CD4-positive, alpha-beta T cell treated with Interleukin-1 beta for 1 hour (primary cell): Measurements from ENCODE around the gene EXOC4.

Experiments
- DNase-seq, 2 donors: peaks; one replicate each; pipeline ENCODE4 v3.0.0-alpha.2; 2020 to 2022

The EXOC4 gene

DNA sequence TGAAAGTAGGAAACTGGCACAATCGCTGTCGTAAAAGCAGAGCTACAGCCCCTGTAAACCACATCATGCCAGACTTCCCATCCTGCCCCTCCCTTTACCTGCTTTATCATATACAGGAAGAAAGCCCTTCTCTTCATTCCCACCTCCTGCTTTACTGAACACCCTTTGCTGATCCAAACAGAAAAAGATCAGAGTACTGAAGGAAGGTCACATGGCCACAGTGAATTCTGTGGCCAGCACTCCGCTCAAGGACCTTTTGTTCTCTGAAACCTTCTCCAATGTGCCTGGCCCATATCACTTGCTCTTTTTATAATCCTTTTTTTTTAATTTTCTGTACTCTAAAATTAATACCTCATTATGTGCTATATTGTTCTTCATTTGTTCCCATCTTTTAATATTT, 765.4 kb downstream of the EXOC4 start:
- no peak for DNase-seq

DNA sequence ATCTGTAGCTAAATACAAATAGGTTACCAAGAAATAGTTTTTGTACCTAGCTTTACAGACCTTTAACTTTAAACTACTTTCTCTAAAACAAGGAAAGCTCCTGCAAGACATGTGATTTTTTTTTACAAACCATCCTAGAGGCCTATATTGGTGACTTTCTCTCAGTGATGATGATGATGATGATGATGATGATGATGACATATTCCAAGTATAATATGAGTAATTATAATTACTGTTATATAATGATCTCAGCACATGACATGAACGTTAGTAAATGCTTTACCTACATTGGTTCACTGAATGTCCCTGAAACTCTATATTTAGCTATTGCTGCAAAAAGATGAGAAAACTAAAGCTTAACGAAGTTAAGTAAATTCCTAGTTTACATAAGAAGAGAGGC, 766.4 kb downstream of the EXOC4 start:
- DNase-seq, result no peak

DNA sequence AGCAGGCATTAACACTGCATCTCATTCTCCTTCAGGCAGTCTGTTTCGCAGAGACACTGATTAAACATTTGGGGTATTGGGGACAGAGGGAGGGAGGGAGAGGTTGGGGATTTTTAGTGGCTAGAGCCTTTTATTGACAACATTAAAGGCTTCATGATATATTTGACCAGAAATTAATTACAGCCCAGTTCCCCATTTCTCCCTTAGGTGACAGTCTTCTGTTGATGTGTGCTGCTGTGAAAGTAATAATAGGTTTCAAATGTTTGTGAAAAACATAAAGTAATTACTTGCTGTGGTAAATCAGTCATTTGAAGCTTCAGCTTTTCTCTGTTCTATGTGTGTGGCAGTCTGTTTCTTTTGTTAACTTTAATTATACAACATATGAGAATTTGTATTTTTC, 769.0 kb downstream of the EXOC4 start:
- DNase-seq, result no peak

DNA sequence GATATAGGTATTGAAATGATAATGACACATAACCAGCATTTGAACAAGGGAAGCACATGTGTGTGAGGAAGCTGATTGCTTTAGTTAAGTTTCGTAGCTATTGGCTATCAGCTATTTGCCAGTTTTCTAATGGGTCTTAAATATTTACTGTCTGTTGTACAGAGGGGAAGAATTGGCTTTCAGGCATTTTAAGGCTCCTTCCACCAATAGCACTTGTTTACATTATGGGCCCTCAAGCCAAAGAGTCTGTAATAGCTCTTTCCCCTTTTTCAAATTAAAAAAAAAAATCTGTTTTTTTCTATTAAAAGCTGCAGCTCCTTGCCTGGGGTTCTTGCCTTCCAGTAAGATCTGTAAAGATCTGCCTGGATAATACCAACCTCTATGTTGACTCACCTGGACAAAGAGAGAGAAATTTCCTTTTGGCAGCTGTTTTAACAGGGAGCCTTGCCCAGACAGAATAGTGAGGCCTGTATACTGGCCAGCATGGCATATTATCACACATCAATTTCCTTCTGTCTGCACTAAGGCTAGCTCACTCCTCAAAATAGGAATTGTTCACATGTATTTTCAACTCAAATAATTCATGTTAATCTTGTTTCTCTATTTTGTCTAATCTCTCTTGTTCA, 769.5 kb downstream of the EXOC4 start:
- no peak for DNase-seq

DNA sequence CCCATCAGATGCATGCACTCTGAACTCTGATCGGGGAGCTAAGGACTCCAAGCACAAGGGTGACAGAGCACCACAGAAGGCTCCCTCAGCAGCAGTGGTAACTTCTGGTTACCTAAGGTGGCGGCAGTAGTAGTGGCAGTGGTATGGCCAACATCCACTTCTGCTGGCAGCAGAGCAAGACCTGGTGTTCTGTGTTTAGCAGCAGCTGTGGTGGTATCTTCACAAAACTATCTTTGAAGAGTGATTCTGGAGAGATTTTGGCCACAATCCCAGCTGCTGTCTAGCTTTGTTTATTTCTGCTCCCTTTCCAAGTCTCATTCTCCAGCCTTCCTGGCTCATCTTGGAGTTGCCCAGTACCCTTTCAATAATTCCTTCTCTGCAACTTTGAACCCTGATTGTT, 771.9 kb downstream of the EXOC4 start:
- DNase-seq, result no peak

DNA sequence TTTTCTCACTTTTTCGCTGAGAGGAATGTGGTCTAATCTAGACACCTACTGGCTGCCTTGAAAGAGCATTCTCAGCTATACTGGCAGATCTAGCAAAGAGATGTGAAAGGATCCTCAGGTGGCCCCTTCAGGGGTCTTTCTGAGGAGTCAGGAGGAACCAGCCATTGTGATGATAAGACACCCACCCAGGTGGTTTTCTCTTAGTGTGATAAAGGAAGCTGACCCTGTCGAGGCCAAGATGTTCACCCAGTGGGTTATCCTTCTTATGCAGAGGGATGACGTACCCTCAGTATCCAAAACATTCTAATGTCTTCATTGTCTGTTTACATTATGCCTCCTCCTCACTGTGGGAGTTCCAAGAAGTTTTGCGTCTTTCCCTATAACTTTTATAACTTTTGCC, 776.0 kb downstream of the EXOC4 start:
- no peak for DNase-seq

DNA sequence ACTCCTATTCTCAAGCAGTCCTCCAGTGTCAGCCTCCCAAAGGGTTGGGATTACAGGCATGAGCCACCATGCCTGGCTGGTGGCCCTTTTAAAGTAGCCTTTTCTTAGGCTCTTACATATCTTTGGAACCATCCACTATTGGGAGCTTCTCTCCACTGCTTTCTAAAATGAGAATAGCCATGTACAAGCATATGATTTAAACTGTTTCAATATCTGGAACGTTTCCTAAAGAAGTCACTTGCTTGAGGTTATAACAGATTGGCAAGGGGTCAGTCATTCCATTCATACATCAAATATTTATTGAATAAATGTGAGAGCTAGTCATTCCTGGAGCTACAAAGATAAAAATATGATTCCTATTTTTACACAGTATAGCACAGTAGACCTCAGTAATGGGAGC, 776.9 kb downstream of the EXOC4 start:
- DNase-seq, result no peak

DNA sequence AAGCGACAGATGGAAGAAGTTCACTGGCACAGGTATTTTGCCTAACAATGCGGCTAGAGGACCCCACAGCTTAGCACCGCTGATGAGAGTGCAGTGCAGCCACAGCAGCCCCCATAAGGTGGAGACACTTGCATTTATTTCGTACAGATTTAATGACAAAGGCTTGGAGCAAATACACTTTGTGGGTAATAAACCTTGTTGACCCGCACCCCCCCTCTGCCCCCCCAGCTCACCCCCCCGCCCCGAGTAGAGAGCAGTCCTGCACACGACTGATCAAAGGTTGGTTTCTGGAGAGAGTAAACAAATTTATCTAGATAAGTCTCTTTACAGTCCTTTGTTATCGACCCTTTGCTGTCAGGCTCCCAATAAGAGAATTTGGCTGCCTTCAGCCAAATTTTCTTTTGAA, 777.6 kb downstream of the EXOC4 start:
- DNase-seq, result no peak

DNA sequence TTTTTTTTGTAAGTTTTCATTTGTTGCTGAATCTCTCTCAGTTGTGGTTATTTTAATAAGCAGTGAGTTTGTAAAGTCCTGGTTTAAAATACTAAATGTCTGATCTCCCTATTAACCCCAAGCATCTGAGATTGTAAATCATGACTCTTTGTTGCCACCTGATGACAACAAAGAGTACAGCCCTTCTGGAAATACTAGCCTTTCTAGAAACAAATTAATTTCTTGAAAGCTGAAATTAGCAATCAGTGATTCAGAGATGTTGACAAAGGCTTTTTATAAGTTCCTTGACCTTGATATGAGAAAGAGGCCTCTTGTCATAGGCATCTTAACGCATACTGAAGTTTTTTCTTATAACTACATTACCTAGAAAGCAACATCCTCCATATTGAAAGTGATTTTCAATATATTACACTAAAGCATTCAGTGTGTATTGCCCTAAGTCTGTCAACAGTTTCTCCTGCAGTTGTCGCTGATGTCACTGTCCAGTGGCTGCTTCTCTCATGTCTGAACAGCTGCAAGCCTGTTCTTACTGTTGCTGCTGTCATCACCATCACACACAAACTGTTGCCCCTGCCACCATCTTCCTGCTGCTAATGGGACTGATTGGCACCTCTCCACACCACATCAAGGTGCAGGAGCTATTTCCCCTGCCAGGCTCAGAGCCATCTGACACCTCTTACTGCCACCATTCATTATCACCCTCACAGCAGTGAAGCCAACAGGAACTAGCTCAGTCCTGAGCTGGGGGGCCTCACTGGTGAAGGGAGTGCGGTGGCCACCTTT, 779.1 kb downstream of the EXOC4 start:
- DNase-seq, result peak in 1 of 2 donors; percentile 11

DNA sequence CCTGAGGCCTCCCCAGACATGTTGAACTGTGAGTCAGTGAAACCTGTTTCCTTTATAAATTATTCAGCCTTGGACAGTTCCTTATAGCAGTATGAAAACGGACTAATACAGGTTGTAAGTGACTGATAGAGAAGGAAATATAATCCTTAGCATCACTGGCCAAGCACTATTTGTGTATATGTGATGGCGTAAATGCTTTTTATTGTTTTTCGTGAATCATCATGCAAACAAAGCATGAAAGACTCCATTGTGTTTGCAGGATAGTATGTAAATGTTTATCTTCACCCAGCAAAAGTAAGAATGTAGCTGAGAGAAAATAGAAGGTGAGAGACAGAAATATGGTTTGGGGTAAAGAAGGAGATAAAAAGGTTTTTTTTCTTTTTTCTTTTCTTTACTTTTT, 781.8 kb downstream of the EXOC4 start:
- DNase-seq, result no peak

DNA sequence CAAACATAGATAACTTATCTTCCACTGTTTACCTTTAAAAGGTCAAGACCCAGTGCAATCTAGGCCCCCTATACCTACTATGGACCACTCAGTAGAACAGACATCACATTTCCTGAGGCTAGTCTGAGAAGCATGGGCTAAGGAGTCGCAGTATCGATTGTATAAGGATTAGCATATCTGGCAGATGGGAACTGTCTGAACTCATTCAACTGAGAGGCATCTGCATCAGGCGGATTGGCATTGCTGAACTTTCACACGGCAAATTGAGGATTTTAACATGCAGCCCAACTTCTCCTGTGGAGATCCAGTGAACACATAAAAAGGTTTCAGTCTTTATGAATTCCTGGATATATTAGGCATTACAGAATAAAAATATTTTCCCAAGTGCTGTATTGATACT, 785.1 kb downstream of the EXOC4 start:
- DNase-seq, result no peak

DNA sequence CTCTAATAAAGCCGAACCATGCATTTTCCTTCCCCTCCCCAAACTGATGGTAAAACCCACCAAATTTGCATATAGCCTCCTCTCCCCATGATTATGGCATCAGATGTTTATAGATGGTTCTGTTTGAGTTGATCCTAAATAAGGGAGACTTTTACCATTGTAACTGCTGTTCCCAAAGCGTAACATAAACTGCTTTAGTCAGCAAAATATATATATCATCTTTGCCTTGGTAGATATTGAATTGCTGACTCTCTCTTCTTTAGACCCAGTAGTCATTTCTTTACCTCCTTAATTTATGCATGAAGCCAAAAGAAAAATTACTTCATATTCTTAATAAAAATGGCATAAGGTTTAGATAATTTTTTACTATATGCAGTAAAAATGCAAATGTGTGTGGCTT, 788.1 kb downstream of the EXOC4 start:
- DNase-seq, result no peak

DNA sequence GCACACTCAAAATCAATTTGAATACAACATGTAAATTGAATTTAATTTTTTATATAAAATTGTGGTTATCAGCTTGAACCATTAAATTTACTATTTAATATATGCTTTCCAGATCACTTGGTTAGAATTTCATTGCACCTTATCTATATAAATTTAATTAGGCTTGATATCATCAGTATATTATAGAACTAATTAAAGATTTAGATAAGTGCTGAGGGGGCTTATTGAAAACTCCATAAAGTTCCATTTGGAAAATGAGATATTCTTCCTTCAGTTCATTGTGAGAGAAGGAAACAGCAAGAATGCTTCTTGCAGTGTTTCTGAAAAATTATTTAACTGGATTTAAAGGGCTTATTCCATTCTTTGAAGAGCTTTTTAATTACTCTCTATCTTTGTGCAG, 788.6 kb downstream of the EXOC4 start:
- no peak for DNase-seq

DNA sequence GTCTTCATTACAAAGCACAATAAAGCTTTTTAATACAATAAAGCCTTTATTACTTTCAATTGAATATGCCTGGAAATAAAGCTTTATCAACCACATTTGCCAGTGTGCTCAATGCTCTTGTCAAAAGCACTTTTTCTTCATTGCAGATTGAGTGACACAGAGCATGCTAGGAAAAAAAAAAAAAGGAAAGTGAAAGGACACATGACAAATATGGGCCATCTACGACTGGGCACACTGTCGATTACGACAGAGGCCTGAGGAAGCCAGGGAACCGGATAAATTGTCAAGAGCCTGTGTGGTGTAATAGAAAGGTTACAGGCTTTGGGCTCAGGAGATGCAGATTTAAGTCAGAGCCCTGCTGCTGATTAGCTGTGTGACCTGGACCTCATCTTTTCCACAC, 789.4 kb downstream of the EXOC4 start:
- DNase-seq, result no peak

DNA sequence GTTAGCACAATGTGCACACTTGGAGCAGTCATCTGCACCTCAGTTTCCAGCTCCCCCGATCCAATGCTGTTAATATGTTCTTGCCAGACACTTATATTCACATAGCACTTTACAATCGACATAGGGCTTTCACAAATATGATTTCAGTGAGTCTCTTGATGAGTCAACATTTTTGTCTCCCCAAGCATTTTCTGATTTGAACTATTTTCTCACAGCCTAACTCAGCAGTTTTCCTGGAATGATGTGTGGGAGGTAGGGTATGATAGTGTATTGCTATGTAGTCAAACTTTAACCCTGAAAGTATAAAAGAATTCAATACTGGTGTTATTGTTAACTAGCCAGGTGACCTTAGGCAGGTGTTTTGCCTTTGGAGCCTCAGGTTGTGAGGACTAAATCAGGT, 791.8 kb downstream of the EXOC4 start:
- no peak for DNase-seq

DNA sequence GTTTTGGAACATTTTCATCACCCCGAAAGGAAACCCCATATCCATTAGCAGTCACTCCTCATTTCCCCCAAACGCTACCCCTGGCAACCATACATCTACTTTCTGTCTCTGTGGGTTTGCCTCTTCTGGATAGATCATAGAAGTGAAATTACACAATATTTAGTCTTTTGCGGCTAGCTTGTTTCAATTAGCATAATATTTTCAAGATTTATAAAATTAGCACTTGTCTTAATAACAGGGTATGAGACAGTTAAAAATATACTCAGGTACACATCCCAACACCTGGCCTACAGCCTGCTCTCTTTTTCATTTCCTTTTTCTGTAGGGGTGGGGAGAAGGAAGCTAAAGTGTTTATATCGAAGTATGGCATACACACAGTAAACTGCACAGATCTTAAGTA, 792.8 kb downstream of the EXOC4 start:
- no peak for DNase-seq

DNA sequence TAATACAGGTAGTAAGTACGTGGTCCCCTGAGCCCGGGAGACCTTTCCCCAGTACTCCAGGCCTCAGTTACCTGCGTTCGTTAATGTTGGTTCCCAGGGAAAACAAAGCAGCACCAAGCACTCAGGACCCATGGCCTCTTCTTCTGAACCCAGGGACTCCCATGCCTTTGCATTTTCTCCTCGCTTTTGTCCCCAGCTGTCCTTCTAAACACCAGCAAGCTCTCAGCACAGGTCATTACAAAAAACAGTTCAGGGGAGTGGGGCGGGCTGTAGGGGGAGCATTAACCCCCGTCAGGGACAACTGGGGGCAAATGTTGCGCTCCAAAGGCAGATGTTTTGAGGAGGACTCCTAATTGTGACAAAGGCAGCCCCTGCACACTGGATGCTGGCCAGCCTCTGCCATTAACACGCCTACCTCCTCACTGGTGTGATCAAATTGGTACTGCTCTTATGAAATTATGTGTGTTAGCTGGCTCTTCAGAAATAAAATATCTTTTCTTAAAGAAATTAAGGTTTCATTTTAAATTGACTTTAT, 793.8 kb downstream of the EXOC4 start:
- no peak for DNase-seq

DNA sequence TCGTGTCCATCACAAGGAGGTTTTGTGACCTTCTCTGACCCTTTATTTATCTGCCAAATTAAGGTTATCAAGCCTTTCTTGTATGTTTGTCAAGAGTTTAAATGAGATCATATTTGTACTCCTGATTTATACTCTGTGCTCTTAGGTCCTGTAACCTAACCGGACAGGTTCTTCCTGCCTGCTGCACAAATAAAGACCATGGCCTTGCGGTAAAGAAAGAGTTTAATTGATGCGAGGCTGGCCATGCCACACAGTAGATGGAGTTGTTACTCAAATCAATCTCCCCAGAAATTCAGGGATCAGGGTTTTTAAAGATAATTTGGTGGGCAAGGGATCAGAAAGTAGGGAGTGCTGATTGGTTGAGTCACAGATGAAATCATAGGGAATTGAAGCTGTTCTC, 794.8 kb downstream of the EXOC4 start:
- DNase-seq, result no peak

DNA sequence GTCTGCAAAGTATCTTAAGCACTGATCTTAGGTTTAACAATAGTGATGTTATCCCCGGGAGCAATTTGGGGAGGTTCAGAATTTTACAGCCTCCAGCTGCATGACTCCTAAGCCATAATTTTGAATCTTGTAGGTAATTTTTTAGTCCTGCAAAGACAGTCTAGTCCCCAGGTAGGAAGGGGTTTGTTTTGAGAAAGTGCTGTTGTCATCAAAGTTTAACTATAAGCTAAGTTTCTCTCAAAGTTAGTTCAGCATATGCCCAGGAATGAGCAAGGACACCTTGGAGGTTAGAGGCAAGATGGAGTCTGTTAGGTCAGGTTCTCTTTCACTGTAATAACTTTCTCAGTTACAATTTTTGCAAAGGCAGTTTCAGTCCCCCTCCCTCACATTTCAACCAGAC, 795.3 kb downstream of the EXOC4 start:
- no peak for DNase-seq

DNA sequence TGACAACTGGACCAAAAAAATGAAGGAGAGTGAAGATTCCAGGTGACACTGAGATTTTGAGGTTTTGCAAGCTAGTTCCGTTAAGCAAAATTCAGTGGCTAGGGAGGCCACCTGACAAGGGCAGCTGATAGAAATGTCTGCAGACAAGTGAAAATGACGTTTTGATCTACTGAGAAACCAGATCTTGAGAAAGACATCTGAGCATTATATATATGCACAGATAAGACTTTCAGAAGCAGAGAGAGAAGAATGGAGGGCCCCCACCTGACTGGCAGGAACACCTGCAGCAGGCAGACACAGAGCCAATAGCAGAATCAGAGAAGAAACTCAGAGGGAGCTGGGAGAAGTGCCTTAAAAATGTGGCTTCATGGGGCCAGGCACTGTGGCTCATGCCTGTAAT, 798.1 kb downstream of the EXOC4 start:
- no peak for DNase-seq

DNA sequence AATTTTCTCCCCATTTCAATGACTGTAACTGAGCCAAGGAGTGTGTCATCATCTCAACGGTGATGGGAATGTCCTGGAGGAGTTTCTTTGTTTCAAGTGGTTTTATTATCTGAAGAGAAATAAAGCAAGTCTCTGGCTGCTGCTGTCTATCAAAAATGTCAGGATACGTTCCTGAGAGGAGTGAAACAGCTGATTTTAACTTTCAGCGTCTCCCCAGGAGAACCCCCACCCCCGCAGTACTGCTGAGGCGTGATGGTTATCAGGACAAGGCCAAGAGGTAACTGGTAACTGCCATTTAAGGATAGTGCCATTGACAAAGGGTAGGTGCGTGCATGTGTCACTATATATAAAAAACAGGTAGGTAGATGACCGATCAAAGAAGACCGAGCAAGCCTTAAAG, 803.9 kb downstream of the EXOC4 start:
- DNase-seq, result no peak

DNA sequence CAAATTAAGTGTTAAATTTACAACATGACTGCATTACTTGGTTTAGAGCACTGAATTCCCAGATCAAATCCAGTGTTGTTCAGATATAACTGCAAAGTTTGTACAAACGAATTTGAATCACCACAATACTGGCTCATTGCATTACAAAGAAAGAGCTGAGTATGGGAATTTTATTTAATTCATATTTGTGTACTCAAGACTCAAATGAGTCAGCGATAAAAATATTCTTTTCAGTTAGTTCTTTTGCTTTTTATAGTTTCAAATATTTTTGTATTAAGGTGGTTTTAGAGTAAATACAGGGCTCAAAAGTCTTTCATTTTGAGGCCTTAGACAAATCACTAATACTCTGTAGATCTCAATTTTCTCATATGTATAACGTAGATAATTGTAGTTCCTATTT, 805.6 kb downstream of the EXOC4 start:
- DNase-seq, result no peak

DNA sequence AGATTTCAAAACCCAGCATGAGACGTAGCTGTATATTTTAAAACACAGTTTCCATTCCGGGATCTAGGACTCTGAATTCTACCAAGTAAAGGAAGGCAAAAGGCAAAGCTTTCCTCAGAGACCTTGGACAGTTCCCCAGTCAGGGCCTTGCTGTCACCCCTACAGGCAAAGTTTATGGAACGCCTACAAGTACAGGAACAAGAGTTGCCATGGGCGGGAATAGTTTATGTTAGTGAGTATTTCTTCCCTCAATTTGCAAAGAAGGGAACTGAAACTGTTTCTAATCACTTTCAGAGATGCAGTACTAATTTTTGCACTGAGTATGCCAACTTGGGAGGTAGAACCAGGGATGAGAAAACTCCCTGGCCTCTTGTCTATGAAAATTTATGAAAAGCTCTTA, 806.1 kb downstream of the EXOC4 start:
- no peak for DNase-seq

DNA sequence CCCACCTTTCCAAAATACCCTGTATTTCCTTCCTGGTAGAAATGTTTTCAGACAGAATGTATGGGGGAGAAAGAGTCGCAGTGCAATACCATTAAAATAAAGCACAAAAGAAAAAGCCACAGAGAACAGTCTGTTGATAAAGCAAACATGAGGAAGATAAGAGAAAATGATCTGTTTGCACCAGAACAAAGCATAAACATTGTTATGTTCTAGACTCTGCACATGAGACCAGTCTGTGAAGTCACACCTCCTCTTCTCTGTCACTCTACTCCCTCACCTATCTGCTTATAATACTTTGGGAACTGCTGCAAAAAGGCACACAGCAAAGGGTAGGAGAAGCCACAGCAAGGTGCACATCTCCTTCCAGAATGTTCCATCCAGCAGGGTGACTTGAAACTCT, 807.0 kb downstream of the EXOC4 start:
- DNase-seq, result no peak

DNA sequence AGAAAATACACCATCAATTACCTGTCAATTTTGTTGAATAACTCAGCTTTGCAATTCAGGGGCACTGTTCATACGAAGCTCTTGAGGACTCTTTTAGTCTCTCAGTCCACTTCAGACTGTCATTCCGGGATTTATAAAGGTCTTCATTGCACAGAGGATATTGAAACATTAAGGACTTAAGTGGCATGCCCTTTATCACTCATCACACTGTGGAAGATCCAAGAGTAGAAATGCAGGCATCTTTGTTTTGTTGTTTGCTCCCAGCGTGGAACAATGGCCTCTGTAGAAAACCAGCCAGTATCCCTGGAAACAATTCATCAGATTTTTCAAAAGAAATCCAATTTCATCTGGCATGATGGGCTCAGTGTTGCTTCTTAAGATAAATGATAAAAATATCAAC, 808.0 kb downstream of the EXOC4 start:
- no peak for DNase-seq
